HG02981 (cell line): ENCODE measurements around the gene EPHB2.
"Not testable (repeated sequence)": the region's sequence is repeated elsewhere in the genome, so short reads cannot be mapped to it uniquely, and the experiment has no call there.

ENCODE experiments used
- ATAC-seq: cut with Tn5 transposase; IDR thresholded peaks from one replicate; pipeline ENCODE4 v1.9.1; 2021; ENCODE audit warnings: mild to moderate bottlenecking, moderate library complexity; ENCODE audit not compliant: unreplicated experiment

EPHB2 gene

DNA sequence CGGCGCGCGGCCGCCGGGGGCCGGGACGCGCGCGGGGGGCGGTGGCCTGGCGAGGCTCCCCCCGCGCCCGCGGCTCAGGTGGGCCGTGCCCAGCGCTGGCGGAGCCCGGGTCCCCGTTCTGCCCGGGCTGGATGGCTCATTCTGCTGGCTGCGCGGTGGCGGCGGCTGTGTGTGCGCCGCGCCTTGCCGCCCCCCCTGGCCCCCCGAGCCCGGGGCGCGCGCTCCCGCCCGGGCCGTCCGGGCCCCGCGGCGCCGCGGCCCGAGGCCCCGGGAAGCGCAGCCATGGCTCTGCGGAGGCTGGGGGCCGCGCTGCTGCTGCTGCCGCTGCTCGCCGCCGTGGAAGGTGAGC lies at the start of gene EPHB2:
Gene EPHB2 (plus strand): TSS at position 139 of the 349 bp plus-strand sequence. CDS start 144 bp downstream, at position 283.
- ATAC-seq: no peak

GRCh38 chr1:22661880-22662279 lies 48.8 kb upstream of the EPHB2 start:
- ATAC-seq: no peak

GRCh38 chr1:22662318-22662717 lies 48.3 kb upstream of the EPHB2 start:
- ATAC-seq: no peak

DNA sequence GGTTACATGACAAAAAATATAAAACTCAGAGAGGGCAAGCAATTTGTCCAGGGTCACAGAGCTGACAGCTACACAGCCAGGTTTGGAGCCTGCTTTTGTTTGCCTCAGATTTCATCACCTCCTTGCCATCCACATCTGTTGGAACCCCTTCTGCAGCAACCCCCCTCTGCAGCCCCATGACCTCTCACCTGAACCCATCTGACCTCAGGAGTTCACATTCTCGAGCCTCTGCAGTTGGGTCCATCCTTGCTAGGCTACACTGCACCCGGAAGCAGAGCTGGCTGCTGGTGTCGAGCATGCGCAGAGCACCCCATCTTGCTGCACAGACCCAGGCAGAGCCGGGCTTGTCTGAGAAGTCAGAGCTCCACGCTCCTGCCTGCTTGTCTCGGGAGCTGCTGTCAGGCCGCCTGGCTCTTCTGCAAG lies 47.6 kb upstream of the EPHB2 start:
- no peak for ATAC-seq

DNA sequence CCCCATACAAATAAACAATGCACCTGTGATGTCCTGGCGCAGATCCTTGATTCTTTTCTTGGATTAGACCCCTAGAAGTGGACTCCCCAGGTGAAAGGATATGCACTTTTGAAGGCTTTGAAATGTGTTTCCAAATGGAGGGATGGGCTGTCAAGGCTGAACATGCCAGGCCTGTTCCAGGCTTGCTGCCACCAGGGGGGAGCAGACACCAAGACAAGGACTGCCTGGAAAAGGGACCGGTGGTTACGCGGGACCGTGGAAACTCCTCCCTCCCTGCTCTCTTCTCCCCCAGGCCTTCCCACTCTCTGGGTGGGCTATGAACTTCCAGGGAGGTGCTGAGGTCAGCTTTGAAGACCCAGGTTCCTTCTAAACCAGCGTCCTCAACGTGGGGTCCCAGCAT lies 44.9 kb upstream of the EPHB2 start:
- ATAC-seq: no peak

- no peak for ATAC-seq
Observed at GRCh38 chr1:22666412-22666811, 44.2 kb upstream of the EPHB2 start.

DNA sequence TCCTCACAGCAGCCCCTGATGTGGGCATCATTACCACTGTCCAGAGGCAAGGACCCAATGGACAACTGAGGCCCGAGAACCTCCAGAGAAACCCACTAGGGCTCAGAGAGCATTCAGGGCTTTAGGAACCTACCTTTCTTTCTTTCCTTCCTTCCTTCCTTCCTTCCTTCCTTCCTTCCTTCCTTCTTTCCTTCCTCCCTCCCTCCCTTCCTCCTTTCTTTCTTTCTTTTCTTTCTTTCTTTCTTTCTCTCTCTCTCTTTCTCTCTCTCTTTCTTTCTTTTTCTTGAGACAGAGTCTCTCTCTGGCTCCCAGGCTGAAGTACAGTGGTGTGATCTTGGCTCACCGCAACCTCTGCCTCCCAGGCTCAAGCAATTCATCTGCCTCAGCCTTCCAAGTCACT lies 41.8 kb upstream of the EPHB2 start:
- ATAC-seq: not testable (repeated sequence)

GRCh38 chr1:22670352-22670975 lies 40.2 kb upstream of the EPHB2 start:
- no peak for ATAC-seq

GRCh38 chr1:22671999-22672398 lies 38.6 kb upstream of the EPHB2 start:
- ATAC-seq: no peak

- ATAC-seq: no peak
Observed at GRCh38 chr1:22673486-22674409, 36.9 kb upstream of the EPHB2 start.

- ATAC-seq: no peak
Observed at GRCh38 chr1:22674410-22674749, 36.3 kb upstream of the EPHB2 start.

- ATAC-seq: not testable (repeated sequence)
Observed at GRCh38 chr1:22676151-22676550, 34.5 kb upstream of the EPHB2 start.

DNA sequence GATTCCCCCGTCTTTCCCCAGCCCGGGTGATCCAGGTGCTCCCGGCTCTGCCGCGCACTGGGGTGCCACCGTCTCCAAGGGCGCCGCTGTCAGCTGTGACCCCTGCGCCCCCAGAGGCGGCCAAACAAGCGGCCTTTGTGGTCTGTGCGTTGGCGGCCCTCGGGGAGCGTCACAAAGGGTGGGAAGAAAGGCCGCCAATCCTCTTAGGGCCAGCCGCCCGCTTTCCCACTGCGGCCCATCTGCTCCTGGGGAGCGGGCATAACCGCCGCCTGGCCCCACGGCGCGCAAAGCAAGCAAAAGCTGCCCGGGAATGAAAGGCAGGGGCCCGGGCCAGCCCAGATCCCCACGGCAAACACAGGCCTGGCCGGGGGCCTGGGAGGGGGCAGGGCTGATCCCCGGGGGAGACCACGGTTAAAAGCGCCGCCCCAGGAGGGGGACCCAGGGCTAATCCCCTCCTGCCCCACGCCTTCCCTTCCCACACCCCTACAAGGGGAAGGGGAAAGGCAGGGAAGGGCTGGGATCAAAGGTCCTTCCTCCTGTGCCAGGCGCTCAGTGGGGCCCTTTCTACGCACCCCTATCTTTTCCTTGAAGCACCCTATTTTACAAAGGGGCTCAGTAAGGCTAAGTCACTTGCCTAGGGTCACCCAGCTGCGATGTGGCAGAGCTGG lies 33.6 kb upstream of the EPHB2 start:
- no peak for ATAC-seq

- ATAC-seq: no peak
Observed at GRCh38 chr1:22677931-22678896, 32.4 kb upstream of the EPHB2 start.

- no peak for ATAC-seq
Observed at GRCh38 chr1:22680726-22681125, 29.9 kb upstream of the EPHB2 start.

DNA sequence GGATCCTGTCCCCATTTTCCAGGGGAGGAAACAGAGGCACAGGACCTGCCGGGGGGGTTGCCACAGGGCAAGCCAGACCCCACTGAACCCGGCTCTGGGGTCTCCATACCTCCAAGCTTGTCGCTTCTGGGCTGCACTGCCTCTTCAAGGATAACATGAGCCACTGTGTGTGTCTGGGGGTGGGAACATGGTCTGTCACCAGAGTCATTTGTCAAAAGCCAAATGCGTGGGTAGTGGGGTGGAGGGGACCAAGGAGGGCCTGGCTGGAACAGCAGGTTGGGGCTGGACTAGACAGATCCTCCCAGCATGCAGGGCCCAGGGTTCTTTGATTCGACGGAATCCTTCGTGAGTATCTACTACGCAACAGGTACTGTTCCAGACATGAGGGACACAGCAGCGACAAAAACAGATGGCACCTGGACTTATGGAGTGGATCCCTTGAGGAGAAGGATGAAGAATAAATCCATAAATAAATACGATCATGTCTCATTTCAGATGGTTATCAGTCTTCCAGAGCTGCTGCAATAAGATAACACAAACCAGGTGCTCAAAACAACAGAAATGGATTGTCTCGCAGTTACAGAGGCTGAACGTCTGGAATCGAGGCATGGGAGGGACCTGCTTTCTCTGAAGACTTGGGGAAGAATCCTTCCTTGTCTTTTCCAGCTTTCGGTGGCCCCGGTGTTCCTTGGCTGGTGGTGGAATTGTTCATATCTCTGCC lies 28.9 kb upstream of the EPHB2 start:
- no peak for ATAC-seq

GRCh38 chr1:22683547-22683946 lies 27.1 kb upstream of the EPHB2 start:
- no peak for ATAC-seq

DNA sequence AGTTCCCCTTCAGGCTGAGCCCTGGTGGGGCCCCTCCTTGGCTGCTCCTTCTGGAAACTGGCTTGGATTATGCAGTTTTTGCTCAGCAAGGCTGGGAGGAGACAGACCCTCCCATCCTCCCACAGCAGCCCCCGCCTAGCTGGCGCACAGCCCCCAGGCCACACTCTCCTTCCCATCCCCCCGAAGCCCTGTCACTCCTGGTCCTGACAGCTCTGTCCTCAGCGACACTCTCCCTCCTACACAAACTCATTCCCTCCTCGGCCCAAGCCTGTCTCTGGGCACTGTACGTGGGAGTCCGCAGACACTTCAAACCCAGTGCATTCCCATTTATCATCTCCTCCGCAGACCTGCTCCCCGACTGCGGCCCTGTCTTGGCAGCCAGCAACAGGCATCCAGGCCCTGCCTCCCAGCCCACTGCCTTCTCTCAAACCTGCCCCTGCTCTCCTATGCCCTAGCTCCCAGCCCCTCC lies 25.0 kb upstream of the EPHB2 start:
- ATAC-seq: no peak

- no peak for ATAC-seq
Observed at GRCh38 chr1:22687191-22687590, 23.4 kb upstream of the EPHB2 start.

DNA sequence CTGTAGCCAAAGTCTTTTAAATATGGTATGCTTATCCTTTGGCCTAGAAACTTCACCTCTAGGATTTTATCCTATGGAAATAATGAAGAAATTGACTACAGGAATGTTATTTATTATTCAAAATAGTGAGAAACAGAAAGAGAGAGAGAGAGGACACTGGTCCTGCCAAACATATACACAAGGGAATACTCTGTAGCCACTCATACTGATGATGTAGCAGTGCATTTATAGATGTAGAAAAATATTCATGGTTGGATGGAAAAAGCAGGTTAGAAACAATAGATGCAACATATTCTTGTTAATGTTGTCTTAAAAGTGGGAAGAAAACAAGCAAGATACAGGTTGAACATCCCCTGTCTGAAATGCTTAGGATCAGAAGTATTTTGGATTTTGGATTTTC lies 22.2 kb upstream of the EPHB2 start:
- ATAC-seq: no peak
